Tibial artery (tissue), 4 donors: Measurements from ENCODE around the gene SLC29A3.

ENCODE experiments used
- DNase-seq, 2 donors: peaks; one replicate each; pipeline ENCODE4 v3.0.0-alpha.2; 2019
- H3K27ac ChIP-seq, 2 donors: fragments of 200-600 bp; sonication (generic) in 1 of 2; 1 replicate in 1 of 2; 2 replicates in 1 of 2; pipeline ENCODE4 v1.5.1; 2018 to 2019; ENCODE audit warnings: mild to moderate bottlenecking in 1 of 2
- H3K27me3 ChIP-seq, 2 donors: fragments of 200-600 bp; sonication (generic) in 1 of 2; one replicate each; pipeline versions ENCODE4 v1.5.1 to v1.6.0; 2016 to 2019
- H3K36me3 ChIP-seq, 3 donors: fragments of 200-600 bp; sonication (generic) in 2 of 3; one replicate each; pipeline ENCODE4 v1.5.1; 2016 to 2019; ENCODE audit warnings: mild to moderate bottlenecking in 2 of 3
- H3K4me1 ChIP-seq, 4 donors: fragments of 200-600 bp; sonication (generic) in 2 of 4; 1 replicate in 3 of 4; 2 replicates in 1 of 4; pipeline ENCODE4 v1.5.1; 2016 to 2019
- H3K4me3 ChIP-seq, 2 donors: fragments of 200-600 bp; sonication (generic) in 1 of 2; 1 replicate in 1 of 2; 2 replicates in 1 of 2; pipeline ENCODE4 v1.5.1; 2018 to 2019; ENCODE audit warnings: mild to moderate bottlenecking in 2 of 2
- H3K9me3 ChIP-seq, 3 donors: fragments of 200-600 bp; sonication (generic) in 1 of 3; one replicate each; pipeline ENCODE4 v1.5.1; 2016 to 2019
- CTCF ChIP-seq, 2 experiments: fragments of 200-600 bp in 1 of 2; fragments of 450-650 bp in 1 of 2; IDR thresholded peaks; one replicate each; pipeline ENCODE4 v1.5.1; 2017 to 2019; ENCODE audit warnings: antibody characterized with exemption in 2 of 2, mild to moderate bottlenecking in 1 of 2, moderate library complexity in 1 of 2
- intact Hi-C: fragments of 100-400 bp; cut with DNase I; formaldehyde crosslinking; loops from one replicate; pipeline ENCODE4 v1.15.0; 2023; ENCODE audit warnings: low total_unique reads

Gene SLC29A3

GRCh38 chr10:71349406-71349805, 30.3 kb downstream of the SLC29A3 start:
- H3K36me3 ChIP-seq = peaks cover 0 to 28% (median 0%) of the 10 kb centered on the region in 3 donors
- peaks cover 0 to 6% (median 0%) of the 10 kb centered on the region in 4 donors for H3K4me1 ChIP-seq
- DNase-seq = no peak
- H3K27me3 ChIP-seq = no peaks in the 10 kb centered on the region
- no peak overlapping the region for H3K27ac ChIP-seq
- no peak for TF ChIP-seq CTCF (IDR thresholded peaks at IDR 0.05)
- no peak overlapping the region for H3K4me3 ChIP-seq
- intact Hi-C loops = no loop called here
- no peaks in the 10 kb centered on the region for H3K9me3 ChIP-seq

- H3K27ac ChIP-seq = no peak overlapping the region
- DNase-seq = no peak
- no peak for TF ChIP-seq CTCF (IDR thresholded peaks at IDR 0.05)
- H3K36me3 ChIP-seq = peaks cover 0 to 39% (median 0%) of the 10 kb centered on the region in 3 donors
- peaks cover 0 to 6% (median 0%) of the 10 kb centered on the region in 4 donors for H3K4me1 ChIP-seq
- no peaks in the 10 kb centered on the region for H3K27me3 ChIP-seq
- no peak overlapping the region for H3K4me3 ChIP-seq
- intact Hi-C loops = no loop called here
- no peaks in the 10 kb centered on the region for H3K9me3 ChIP-seq
Observed at GRCh38 chr10:71351087-71351486, 32.0 kb downstream of the SLC29A3 start.

- no peak overlapping the region for H3K27ac ChIP-seq
- peaks cover 0 to 45% (median 0%) of the 10 kb centered on the region in 3 donors for H3K36me3 ChIP-seq
- peaks cover 0 to 6% (median 0%) of the 10 kb centered on the region in 4 donors for H3K4me1 ChIP-seq
- DNase-seq = peak in 1 of 2 donors; percentile 44
- H3K4me3 ChIP-seq = no peak overlapping the region
- no peak for TF ChIP-seq CTCF (IDR thresholded peaks at IDR 0.05)
- intact Hi-C loops = no loop called here
- H3K27me3 ChIP-seq = no peaks in the 10 kb centered on the region
- no peaks in the 10 kb centered on the region for H3K9me3 ChIP-seq
Observed at GRCh38 chr10:71351628-71352319, 32.7 kb downstream of the SLC29A3 start.

- no peak for TF ChIP-seq CTCF (IDR thresholded peaks at IDR 0.05)
- peaks cover 0 to 6% (median 0%) of the 10 kb centered on the region in 4 donors for H3K4me1 ChIP-seq
- intact Hi-C loops = no loop called here
- H3K4me3 ChIP-seq = no peak overlapping the region
- peaks cover 0 to 64% (median 0%) of the 10 kb centered on the region in 3 donors for H3K36me3 ChIP-seq
- H3K9me3 ChIP-seq = no peaks in the 10 kb centered on the region
- no peaks in the 10 kb centered on the region for H3K27me3 ChIP-seq
- DNase-seq = no peak
- H3K27ac ChIP-seq = no peak overlapping the region
Observed at GRCh38 chr10:71353639-71354038, 34.6 kb downstream of the SLC29A3 start.

- no peak for TF ChIP-seq CTCF (IDR thresholded peaks at IDR 0.05)
- intact Hi-C loops = no loop called here
Observed at GRCh38 chr10:71354776-71355175, 35.7 kb downstream of the SLC29A3 start.

More at GRCh38 chr10:71354776-71355175, 35.7 kb downstream of the SLC29A3 start:
- no peak for DNase-seq
- Histone ChIP-seq H3K36me3 (peaks cover 0 to 75% (median 0%) of the 10 kb centered on the region in 3 donors), H3K27ac (no peak overlapping the region), H3K4me1 (peaks cover 0 to 6% (median 0%) of the 10 kb centered on the region in 4 donors), H3K9me3 (no peaks in the 10 kb centered on the region), H3K4me3 (no peak overlapping the region), H3K27me3 (no peaks in the 10 kb centered on the region)
